HepG2 (cell line): ENCODE results near the gene ACSF3. TPM values are rescaled to one million over a fixed set of nuclear protein-coding genes. Genes with fewer than 3 reads are reported as not detected.
A peak's percentile ranks its signal among the peaks of the same experiment; 100 is the strongest.

Source experiments
- CHCHD3 ChIP-seq: sonication (generic); formaldehyde crosslinking; IDR thresholded peaks from 2 replicates; pipeline ENCODE4 v1.8.0; 2022; ENCODE audit warnings: mild to moderate bottlenecking, missing genetic modification reagents, moderate library complexity
- CREB1 ChIP-seq, 2 experiments: fragments of 450-650 bp in 1 of 2; IDR thresholded peaks; 2 replicates each; pipeline ENCODE4 v1.6.1; 2016 to 2017; ENCODE audit warnings: control low read depth in 1 of 2, mild to moderate bottlenecking in 1 of 2, missing compliant biosample characterization in 1 of 2, missing genetic modification characterization in 1 of 2
- DPF2 ChIP-seq: sonication (generic); formaldehyde crosslinking; IDR thresholded peaks from 2 replicates; pipeline ENCODE4 v1.4.0; 2020; ENCODE audit warnings: mild to moderate bottlenecking, low read depth, missing genetic modification reagents, borderline replicate concordance
- FOXO1 ChIP-seq: sonication (generic); formaldehyde crosslinking; IDR thresholded peaks from 2 replicates; pipeline ENCODE4 v1.4.0; 2020; ENCODE audit warnings: missing genetic modification reagents
- GABPB1 ChIP-seq: IDR thresholded peaks from 2 replicates; pipeline ENCODE4 v1.6.1; 2016; ENCODE audit warnings: mild to moderate bottlenecking, missing genetic modification reagents, moderate library complexity, missing compliant biosample characterization
- GTF3A ChIP-seq: sonication (generic); formaldehyde crosslinking; conservative IDR thresholded peaks from 2 replicates; pipeline ENCODE4 v1.4.0; 2020; ENCODE audit warnings: mild to moderate bottlenecking, missing genetic modification reagents
- MAX ChIP-seq: IDR thresholded peaks from 2 replicates; pipeline ENCODE4 v1.6.1; 2012; ENCODE audit warnings: inconsistent platforms
- NCOA2 ChIP-seq: sonication (generic); formaldehyde crosslinking; IDR thresholded peaks from 2 replicates; pipeline ENCODE4 v1.8.0; 2022; ENCODE audit warnings: inconsistent platforms
- POLR2A ChIP-seq, 2 experiments: IDR thresholded peaks; 2 replicates each; pipeline ENCODE4 v1.6.1; 2011; ENCODE audit warnings: low read depth in 2 of 2, low read length in 2 of 2, mild to moderate bottlenecking in 1 of 2, moderate library complexity in 1 of 2; ENCODE audit not compliant: insufficient read depth in 1 of 2
- REXO4 ChIP-seq: sonication (generic); formaldehyde crosslinking; IDR thresholded peaks from 2 replicates; pipeline ENCODE4 v1.8.0; 2022; ENCODE audit warnings: missing genetic modification reagents, mild to moderate bottlenecking, borderline replicate concordance
- SMAD1 ChIP-seq: sonication (generic); formaldehyde crosslinking; IDR thresholded peaks from 2 replicates; pipeline ENCODE4 v1.4.0; 2020; ENCODE audit warnings: missing genetic modification reagents, low read depth, mild to moderate bottlenecking, borderline replicate concordance
- SNAI1 ChIP-seq: sonication (generic); formaldehyde crosslinking; IDR thresholded peaks from 2 replicates; pipeline ENCODE4 v1.5.0; 2020; ENCODE audit warnings: mild to moderate bottlenecking, missing genetic modification reagents, borderline replicate concordance
- SP1 ChIP-seq, 2 experiments: fragments of 450-650 bp in 1 of 2; sonication (generic) in 1 of 2; formaldehyde crosslinking in 1 of 2; IDR thresholded peaks; 2 replicates each; pipeline versions ENCODE4 v1.4.0 to v1.6.1; 2016 to 2020; ENCODE audit warnings: missing genetic modification reagents in 1 of 2
- TARDBP ChIP-seq: sonication (generic); formaldehyde crosslinking; IDR thresholded peaks from 2 replicates; pipeline ENCODE4 v1.8.0; 2022; ENCODE audit warnings: mild to moderate bottlenecking, missing genetic modification reagents
- TBX3 ChIP-seq: fragments of 450-650 bp; IDR thresholded peaks from 2 replicates; pipeline ENCODE4 v1.6.1; 2017; ENCODE audit warnings: antibody characterized with exemption, mild to moderate bottlenecking, inconsistent platforms, borderline replicate concordance
- TOE1 ChIP-seq: sonication (generic); formaldehyde crosslinking; IDR thresholded peaks from 2 replicates; pipeline ENCODE4 v1.4.0; 2020; ENCODE audit warnings: mild to moderate bottlenecking, missing genetic modification reagents
- ZMYM2 ChIP-seq: sonication (generic); formaldehyde crosslinking; IDR thresholded peaks from 2 replicates; pipeline ENCODE4 v1.8.0; 2022; ENCODE audit warnings: mild to moderate bottlenecking, missing genetic modification reagents
- ZNF143 ChIP-seq: sonication (generic); formaldehyde crosslinking; IDR thresholded peaks from 2 replicates; pipeline ENCODE4 v1.4.0; 2020; ENCODE audit warnings: missing genetic modification reagents
- ZNF292 ChIP-seq: sonication (generic); formaldehyde crosslinking; IDR thresholded peaks from 2 replicates; pipeline ENCODE4 v1.8.1; 2022; ENCODE audit warnings: mild to moderate bottlenecking, low read depth, missing genetic modification reagents, borderline replicate concordance
- ZNF326 ChIP-seq: sonication (generic); formaldehyde crosslinking; IDR thresholded peaks from 2 replicates; pipeline ENCODE4 v1.4.0; 2020; ENCODE audit warnings: missing genetic modification reagents, borderline replicate concordance
- ZNF432 ChIP-seq: sonication (generic); formaldehyde crosslinking; IDR thresholded peaks from 2 replicates; pipeline ENCODE4 v1.5.0; 2020; ENCODE audit warnings: missing genetic modification reagents, mild to moderate bottlenecking, borderline replicate concordance
- ZNF788 ChIP-seq: sonication (generic); formaldehyde crosslinking; IDR thresholded peaks from 2 replicates; pipeline ENCODE4 v1.5.0; 2020; ENCODE audit warnings: mild to moderate bottlenecking, missing genetic modification reagents, borderline replicate concordance
- polyA plus RNA-seq, 8 experiments: library from polyadenylated mRNA; depleted of rRNA in 3 of 8; stranded (reverse) in 7 of 8; unstranded in 1 of 8; fragments of >200 nt; fragmentation: Illumina TruSeq in 4 of 8; extraction: Trizol in 4 of 8; gene quantifications; 2 replicates each; pipeline versions ENCODE4 v1.2.1 to v1.2.3, GENCODE V29; 2011 to 2016; ENCODE audit warnings: low read depth in 4 of 8, missing spikeins in 1 of 8, mixed read lengths in 1 of 8; ENCODE audit not compliant: insufficient read depth in 1 of 8
- total RNA-seq, 5 experiments: library from RNA; depleted of rRNA; stranded (reverse); fragments of >200 nt; fragmentation: Illumina TruSeq; extraction: Trizol; gene quantifications; 2 replicates each; pipeline ENCODE4 v1.2.3, GENCODE V29; 2016; ENCODE audit warnings: low read depth in 1 of 5
- TF ChIP-seq, protein P1 (sequence below): sonication (generic); formaldehyde crosslinking; IDR thresholded peaks from 2 replicates; pipeline ENCODE4 v1.5.1; 2020; ENCODE audit warnings: missing genetic modification reagents, mild to moderate bottlenecking, borderline replicate concordance
- TF ChIP-seq, protein P2 (sequence below): sonication (generic); formaldehyde crosslinking; IDR thresholded peaks from 2 replicates; pipeline ENCODE4 v1.4.0; 2020; ENCODE audit warnings: mild to moderate bottlenecking, low read depth, missing genetic modification reagents

Gene ACSF3
- total and polyA plus RNA-seq, 2 of the 13 experiments (the other 11 are each of a cell fraction or from before 2014, with no cell fraction given) = 14.9 to 30.6 TPM

DNA sequence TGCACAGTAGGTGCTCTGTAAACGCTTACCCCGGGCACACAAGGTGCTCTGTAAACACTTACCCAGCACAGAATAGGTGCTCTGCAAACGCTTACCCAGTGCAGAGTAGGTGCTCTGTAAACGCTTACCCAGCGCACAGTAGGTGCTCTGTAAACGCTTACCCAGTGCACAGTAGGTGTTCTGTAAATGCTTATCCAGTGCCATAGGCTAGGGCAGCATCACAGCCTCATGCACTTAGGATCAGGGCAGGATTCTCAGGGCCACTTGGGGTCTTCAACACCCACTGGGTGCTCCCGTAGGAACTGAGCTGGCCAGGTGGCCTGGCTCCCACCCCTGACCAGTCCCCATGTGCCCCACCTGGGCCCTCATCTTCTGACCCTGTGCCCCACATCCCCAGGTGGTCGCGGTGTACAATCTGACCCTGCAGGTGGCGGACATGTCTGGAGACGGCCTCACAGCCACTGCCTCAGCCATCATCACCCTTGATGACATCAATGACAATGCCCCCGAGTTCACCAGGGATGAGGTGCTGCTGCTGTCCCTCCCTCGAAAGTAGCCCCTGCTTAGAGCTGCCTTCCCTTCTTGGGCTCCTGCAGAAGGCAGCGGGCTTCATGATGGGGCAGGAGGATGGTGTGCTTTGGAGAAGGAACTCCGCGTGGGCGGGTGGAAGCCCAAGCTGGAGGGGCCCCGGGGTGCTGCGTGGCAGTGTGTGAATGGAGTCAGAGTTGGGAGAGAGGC, 93.5 kb downstream of the ACSF3 start (continued):
- no peak for TF ChIP-seq REXO4
- no peak for TF ChIP-seq CHCHD3 (CRISPR knock-in tag)
- no peak for TF ChIP-seq DPF2 (CRISPR knock-in tag)
- TF ChIP-seq, protein P1, sequence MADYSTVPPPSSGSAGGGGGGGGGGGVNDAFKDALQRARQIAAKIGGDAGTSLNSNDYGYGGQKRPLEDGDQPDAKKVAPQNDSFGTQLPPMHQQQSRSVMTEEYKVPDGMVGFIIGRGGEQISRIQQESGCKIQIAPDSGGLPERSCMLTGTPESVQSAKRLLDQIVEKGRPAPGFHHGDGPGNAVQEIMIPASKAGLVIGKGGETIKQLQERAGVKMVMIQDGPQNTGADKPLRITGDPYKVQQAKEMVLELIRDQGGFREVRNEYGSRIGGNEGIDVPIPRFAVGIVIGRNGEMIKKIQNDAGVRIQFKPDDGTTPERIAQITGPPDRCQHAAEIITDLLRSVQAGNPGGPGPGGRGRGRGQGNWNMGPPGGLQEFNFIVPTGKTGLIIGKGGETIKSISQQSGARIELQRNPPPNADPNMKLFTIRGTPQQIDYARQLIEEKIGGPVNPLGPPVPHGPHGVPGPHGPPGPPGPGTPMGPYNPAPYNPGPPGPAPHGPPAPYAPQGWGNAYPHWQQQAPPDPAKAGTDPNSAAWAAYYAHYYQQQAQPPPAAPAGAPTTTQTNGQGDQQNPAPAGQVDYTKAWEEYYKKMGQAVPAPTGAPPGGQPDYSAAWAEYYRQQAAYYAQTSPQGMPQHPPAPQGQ (CRISPR knock-in tag) = no peak
- TF ChIP-seq FOXO1 (CRISPR knock-in tag) = 0 out of 2 replicates have a peak, but pooled peaks have one; percentile 5
- peak; percentile 99 for TF ChIP-seq ZMYM2
- 0 out of 2 replicates have a peak, but pooled peaks have one; percentile 25 for TF ChIP-seq ZNF143
- TF ChIP-seq TBX3 = no peak; the same call in 1 of the 2 replicates
- TF ChIP-seq CREB1 (IDR thresholded peaks at IDR 0.05) = 0 out of 2 replicates have a peak, but pooled peaks have one; percentile 23
- TF ChIP-seq CREB1 (CRISPR knock-in tag; IDR thresholded peaks at IDR 0.05) = no peak
- TF ChIP-seq, protein P2, sequence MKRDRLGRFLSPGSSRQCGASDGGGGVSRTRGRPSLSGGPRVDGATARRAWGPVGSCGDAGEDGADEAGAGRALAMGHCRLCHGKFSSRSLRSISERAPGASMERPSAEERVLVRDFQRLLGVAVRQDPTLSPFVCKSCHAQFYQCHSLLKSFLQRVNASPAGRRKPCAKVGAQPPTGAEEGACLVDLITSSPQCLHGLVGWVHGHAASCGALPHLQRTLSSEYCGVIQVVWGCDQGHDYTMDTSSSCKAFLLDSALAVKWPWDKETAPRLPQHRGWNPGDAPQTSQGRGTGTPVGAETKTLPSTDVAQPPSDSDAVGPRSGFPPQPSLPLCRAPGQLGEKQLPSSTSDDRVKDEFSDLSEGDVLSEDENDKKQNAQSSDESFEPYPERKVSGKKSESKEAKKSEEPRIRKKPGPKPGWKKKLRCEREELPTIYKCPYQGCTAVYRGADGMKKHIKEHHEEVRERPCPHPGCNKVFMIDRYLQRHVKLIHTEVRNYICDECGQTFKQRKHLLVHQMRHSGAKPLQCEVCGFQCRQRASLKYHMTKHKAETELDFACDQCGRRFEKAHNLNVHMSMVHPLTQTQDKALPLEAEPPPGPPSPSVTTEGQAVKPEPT = 0 out of 2 replicates have a peak, but pooled peaks have one; percentile 50
- TF ChIP-seq ZNF788 (CRISPR knock-in tag) = 0 out of 2 replicates have a peak, but pooled peaks have one; percentile 4
- TF ChIP-seq SMAD1 = no peak
- no peak for TF ChIP-seq GABPB1 (CRISPR knock-in tag)
- TF ChIP-seq POLR2A (IDR thresholded peaks at IDR 0.05; ENCODE audit: insufficient read depth in 1 of 2, low read depth in 2 of 2, low read length in 2 of 2) = no peak
- TF ChIP-seq TARDBP (CRISPR knock-in tag) = peak; percentile 97
- peak; percentile 89; the same call in 1 of the 2 replicates for TF ChIP-seq ZNF326 (CRISPR knock-in tag)
- no peak for TF ChIP-seq SNAI1
- no peak for TF ChIP-seq NCOA2 (CRISPR knock-in tag)
- no peak for TF ChIP-seq TOE1 (CRISPR knock-in tag)
- 0 out of 2 replicates have a peak, but pooled peaks have one; percentile 30 for TF ChIP-seq GTF3A (CRISPR knock-in tag)
- no peak for TF ChIP-seq ZNF292 (CRISPR knock-in tag)
- TF ChIP-seq MAX = no peak
- TF ChIP-seq ZNF432 (CRISPR knock-in tag) = 0 out of 2 replicates have a peak, but pooled peaks have one; percentile 54
- no peak for TF ChIP-seq SP1 (IDR thresholded peaks at IDR 0.05)
- TF ChIP-seq SP1 (CRISPR knock-in tag; IDR thresholded peaks at IDR 0.05) = 0 out of 2 replicates have a peak, but pooled peaks have one; percentile 17
